K562 (cell line): ENCODE data around the gene USP50.

Source experiments
- CBX2 ChIP-seq: fragments of 200-600 bp; sonication (generic); IDR thresholded peaks from one replicate; pipeline ENCODE4 v1.6.1; 2012; ENCODE audit warnings: mild to moderate bottlenecking, low read length, inconsistent platforms; ENCODE audit not compliant: insufficient read depth, poor library complexity, severe bottlenecking
- CBX5 ChIP-seq: IDR thresholded peaks from 2 replicates; pipeline ENCODE4 v1.6.1; 2014; ENCODE audit warnings: low read depth, borderline replicate concordance
- CHD2 ChIP-seq: IDR thresholded peaks from 2 replicates; pipeline ENCODE4 v1.6.1; 2011; ENCODE audit warnings: low read depth, low read length
- CREM ChIP-seq: IDR thresholded peaks from 2 replicates; pipeline ENCODE4 v1.6.1; 2014; ENCODE audit warnings: antibody characterized with exemption, low read depth
- KDM1A ChIP-seq, 2 experiments: fragments of 450-650 bp; IDR thresholded peaks; 2 replicates each; pipeline ENCODE4 v1.6.1; 2016; ENCODE audit warnings: mild to moderate bottlenecking in 2 of 2
- NBN ChIP-seq: fragments of 450-650 bp; IDR thresholded peaks from 2 replicates; pipeline ENCODE4 v1.6.1; 2016; ENCODE audit warnings: low read depth, mild to moderate bottlenecking
- PTTG1 ChIP-seq: fragments of 450-650 bp; IDR thresholded peaks from 2 replicates; pipeline ENCODE4 v1.6.1; 2016; ENCODE audit warnings: low read depth, mild to moderate bottlenecking, missing genetic modification characterization, missing compliant biosample characterization
- RFX5 ChIP-seq: IDR thresholded peaks from 2 replicates; pipeline ENCODE4 v1.6.1; 2011; ENCODE audit warnings: low read depth, mild to moderate bottlenecking, improper control_type of control experiment, low read length
- ZFX ChIP-seq: sonication (generic); formaldehyde crosslinking; IDR thresholded peaks from 2 replicates; pipeline ENCODE4 v1.8.0; 2022; ENCODE audit warnings: mild to moderate bottlenecking, missing genetic modification reagents, moderate library complexity
- ZNF586 ChIP-seq: fragments of 450-650 bp; formaldehyde crosslinking; conservative IDR thresholded peaks from 2 replicates; pipeline ENCODE4 v1.4.0; 2020; ENCODE audit warnings: mild to moderate bottlenecking, moderate library complexity
- ZNF830 ChIP-seq: fragments of 250-450 bp; sonication (Bioruptor Pico); IDR thresholded peaks from 2 replicates; pipeline ENCODE4 v1.5.0; 2021; ENCODE audit warnings: mild to moderate bottlenecking
- TF ChIP-seq, protein P1 (sequence below): fragments of 250-450 bp; sonication (Bioruptor Pico); IDR thresholded peaks from 2 replicates; pipeline ENCODE4 v1.4.0; 2020
- TF ChIP-seq, protein P2 (sequence below): fragments of 250-450 bp; sonication (Bioruptor Pico); IDR thresholded peaks from 2 replicates; pipeline ENCODE4 v1.8.0; 2021; ENCODE audit warnings: moderate library complexity, mild to moderate bottlenecking, inconsistent platforms

GRCh38 chr15:50519740-50520425, 26.6 kb downstream of the USP50 start:
- TF ChIP-seq RFX5: no peak
- TF ChIP-seq, protein P1, sequence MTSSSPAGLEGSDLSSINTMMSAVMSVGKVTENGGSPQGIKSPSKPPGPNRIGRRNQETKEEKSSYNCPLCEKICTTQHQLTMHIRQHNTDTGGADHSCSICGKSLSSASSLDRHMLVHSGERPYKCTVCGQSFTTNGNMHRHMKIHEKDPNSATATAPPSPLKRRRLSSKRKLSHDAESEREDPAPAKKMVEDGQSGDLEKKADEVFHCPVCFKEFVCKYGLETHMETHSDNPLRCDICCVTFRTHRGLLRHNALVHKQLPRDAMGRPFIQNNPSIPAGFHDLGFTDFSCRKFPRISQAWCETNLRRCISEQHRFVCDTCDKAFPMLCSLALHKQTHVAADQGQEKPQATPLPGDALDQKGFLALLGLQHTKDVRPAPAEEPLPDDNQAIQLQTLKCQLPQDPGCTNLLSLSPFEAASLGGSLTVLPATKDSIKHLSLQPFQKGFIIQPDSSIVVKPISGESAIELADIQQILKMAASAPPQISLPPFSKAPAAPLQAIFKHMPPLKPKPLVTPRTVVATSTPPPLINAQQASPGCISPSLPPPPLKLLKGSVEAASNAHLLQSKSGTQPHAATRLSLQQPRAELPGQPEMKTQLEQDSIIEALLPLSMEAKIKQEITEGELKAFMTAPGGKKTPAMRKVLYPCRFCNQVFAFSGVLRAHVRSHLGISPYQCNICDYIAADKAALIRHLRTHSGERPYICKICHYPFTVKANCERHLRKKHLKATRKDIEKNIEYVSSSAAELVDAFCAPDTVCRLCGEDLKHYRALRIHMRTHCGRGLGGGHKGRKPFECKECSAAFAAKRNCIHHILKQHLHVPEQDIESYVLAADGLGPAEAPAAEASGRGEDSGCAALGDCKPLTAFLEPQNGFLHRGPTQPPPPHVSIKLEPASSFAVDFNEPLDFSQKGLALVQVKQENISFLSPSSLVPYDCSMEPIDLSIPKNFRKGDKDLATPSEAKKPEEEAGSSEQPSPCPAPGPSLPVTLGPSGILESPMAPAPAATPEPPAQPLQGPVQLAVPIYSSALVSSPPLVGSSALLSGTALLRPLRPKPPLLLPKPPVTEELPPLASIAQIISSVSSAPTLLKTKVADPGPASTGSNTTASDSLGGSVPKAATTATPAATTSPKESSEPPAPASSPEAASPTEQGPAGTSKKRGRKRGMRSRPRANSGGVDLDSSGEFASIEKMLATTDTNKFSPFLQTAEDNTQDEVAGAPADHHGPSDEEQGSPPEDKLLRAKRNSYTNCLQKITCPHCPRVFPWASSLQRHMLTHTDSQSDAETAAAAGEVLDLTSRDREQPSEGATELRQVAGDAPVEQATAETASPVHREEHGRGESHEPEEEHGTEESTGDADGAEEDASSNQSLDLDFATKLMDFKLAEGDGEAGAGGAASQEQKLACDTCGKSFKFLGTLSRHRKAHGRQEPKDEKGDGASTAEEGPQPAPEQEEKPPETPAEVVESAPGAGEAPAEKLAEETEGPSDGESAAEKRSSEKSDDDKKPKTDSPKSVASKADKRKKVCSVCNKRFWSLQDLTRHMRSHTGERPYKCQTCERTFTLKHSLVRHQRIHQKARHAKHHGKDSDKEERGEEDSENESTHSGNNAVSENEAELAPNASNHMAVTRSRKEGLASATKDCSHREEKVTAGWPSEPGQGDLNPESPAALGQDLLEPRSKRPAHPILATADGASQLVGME (CRISPR knock-in tag): no peak
- TF ChIP-seq CBX5: no peak
- no peak for TF ChIP-seq CHD2
- TF ChIP-seq PTTG1: no peak
- TF ChIP-seq, protein P2, sequence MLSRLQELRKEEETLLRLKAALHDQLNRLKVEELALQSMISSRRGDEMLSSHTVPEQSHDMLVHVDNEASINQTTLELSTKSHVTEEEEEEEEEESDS: no peak
- TF ChIP-seq KDM1A (IDR thresholded peaks at IDR 0.05): no peak
- TF ChIP-seq ZNF830 (CRISPR knock-in tag): no peak
- TF ChIP-seq ZFX (CRISPR knock-in tag): no peak
- no peak for TF ChIP-seq ZNF586
- no peak for TF ChIP-seq CREM
- no peak for TF ChIP-seq NBN
- TF ChIP-seq CBX2: no peak
